H7 (cell line): Measurements from ENCODE around the gene ENG. TPM values are rescaled to one million over a fixed set of nuclear protein-coding genes. Genes with fewer than 3 reads are reported as not detected.

ENCODE experiments used
- DNase-seq: peaks from one replicate; pipeline ENCODE4 v3.0.0; 2012
- H3K27me3 ChIP-seq: 2 replicates; pipeline ENCODE4 v1.6.0; 2011; ENCODE audit warnings: mild to moderate bottlenecking, low read length; ENCODE audit not compliant: control insufficient read depth, insufficient read depth
- H3K36me3 ChIP-seq: replicated peaks from 2 replicates; pipeline ENCODE4 v1.5.1; 2011; ENCODE audit warnings: low read length; ENCODE audit not compliant: control insufficient read depth, insufficient read depth
- H3K4me3 ChIP-seq: 2 replicates; pipeline ENCODE4 v1.5.1; 2011; ENCODE audit warnings: low read depth, mild to moderate bottlenecking, control low read depth, low read length, moderate library complexity; ENCODE audit not compliant: insufficient read depth
- total RNA-seq: library from RNA; depleted of rRNA; stranded (reverse); fragments of >200 nt; shearing (Covaris generic); gene quantifications from 2 replicates; pipeline ENCODE4 v1.2.3, GENCODE V29; 2014

The ENG gene
- total RNA-seq, 1 experiment from 2014 or later, result 1.8 TPM

DNA sequence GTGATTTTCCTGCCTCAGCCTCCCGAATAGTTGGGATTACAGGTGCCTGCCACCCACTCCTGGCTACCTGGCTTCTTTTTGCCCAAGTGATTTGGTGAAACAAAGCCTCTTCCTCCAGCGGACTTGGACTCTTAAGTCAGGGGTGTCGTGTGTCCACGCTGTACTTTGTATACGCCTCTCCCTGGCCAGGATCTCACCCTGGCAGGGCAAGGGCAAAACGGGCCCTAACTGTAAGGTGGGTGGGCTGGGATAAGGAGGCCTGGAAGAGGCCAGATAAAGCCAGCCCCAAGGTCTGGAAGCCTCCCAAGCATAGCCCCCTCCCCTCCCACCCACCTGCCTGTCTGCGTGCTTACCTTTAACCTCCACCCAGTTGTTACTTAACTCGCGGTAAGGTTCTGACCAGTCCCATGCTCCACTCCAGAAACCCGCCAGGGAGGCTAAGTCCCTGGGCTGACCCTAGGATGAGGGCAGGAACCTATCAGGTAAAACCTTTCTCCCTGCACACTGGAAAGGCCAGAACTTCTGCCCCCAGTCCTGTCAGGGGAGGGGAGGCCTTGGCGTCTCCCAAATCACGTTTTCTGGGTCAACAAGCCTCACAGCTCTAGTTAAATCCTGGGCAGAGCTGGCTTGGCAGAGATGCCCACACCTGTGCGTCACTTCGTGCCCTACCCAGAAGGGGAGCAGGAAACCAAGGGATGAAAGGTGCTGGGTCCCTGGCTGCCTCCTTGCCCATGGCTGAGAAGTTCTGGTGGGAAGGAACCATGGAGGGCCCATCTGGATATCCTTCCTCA, 60.3 kb downstream of the ENG start:
- peak; percentile 31 for DNase-seq
- no peak overlapping the region for H3K4me3 ChIP-seq

GRCh38 chr9:127793093-127793708, 61.3 kb downstream of the ENG start:
- DNase-seq, result peak; percentile 25
- no peaks in the 10 kb centered on the region for H3K27me3 ChIP-seq
- H3K4me3 ChIP-seq, result no peak overlapping the region
- H3K36me3 ChIP-seq, result peaks cover 33% of the 10 kb centered on the region

More for the DNA sequence above, 60.3 kb downstream of the ENG start:
- Histone ChIP-seq H3K36me3 (peaks cover 23% of the 10 kb centered on the region), H3K27me3 (no peaks in the 10 kb centered on the region)

GRCh38 chr9:127792417-127793031, 61.9 kb downstream of the ENG start:
- Histone ChIP-seq H3K36me3 (peaks cover 40% of the 10 kb centered on the region), H3K27me3 (no peaks in the 10 kb centered on the region), H3K4me3 (no peak overlapping the region)
- peak; percentile 13 for DNase-seq

DNA sequence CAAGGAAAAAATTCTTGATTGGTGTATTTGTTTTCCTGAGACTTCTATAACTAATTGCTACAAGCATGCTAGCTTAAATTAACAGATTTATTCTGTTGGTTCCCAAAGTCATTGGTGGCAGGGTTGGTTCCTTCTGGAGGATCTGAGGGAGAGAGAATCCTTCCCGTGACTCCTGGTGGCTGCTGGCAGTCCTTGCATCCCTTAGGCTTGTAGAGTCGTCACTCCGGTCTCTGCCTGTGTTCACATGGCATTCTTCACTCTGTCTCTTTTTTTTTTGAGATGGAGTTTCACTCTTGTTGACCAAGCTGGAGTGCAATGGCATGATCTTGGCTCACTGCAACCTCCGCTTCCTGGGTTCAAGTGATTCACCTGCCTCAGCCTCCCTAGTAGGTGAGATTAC, 63.4 kb downstream of the ENG start:
- H3K4me3 ChIP-seq, result no peak overlapping the region
- peak; percentile 32 for DNase-seq
- peaks cover 45% of the 10 kb centered on the region for H3K36me3 ChIP-seq
- no peaks in the 10 kb centered on the region for H3K27me3 ChIP-seq

DNA sequence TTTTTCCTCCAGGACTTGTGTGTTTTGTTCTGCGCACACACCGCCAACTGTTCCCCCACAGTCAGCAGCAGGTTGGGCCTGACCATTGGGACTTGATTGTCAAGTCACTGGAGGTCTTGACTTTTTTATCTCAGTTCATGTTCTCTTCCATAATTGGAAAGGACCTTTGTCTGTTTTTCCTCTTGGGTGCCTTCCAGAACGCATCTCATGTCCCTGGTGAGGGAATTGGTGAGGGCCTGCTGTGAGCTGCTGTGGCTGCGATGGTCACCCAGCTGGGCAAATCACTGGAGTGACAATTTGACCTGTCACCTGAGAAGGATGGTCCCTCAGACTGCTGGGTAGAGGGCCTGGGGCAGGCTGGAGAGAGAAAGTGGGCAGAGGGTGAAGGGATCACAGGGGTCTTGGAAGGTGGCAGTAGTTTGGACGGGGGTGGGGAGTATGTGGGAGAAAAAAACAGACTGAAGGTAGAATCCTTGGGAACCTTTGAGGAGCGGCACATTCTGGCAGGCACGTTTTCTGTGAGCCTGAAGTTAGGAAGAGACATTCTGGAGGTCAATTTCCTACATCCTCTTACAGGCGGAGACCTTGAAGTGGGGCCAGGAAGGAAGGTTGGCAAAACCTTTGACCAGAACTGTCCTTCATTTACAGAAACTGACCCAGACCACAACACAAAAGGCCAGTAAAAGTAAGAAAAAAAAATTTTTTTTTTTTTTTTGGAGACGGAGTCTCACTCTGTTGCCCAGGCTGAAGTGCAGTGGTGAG, 64.2 kb downstream of the ENG start:
- Histone ChIP-seq H3K36me3 (peaks cover 45% of the 10 kb centered on the region), H3K27me3 (no peaks in the 10 kb centered on the region), H3K4me3 (no peak overlapping the region)
- peak; percentile 22 for DNase-seq

DNA sequence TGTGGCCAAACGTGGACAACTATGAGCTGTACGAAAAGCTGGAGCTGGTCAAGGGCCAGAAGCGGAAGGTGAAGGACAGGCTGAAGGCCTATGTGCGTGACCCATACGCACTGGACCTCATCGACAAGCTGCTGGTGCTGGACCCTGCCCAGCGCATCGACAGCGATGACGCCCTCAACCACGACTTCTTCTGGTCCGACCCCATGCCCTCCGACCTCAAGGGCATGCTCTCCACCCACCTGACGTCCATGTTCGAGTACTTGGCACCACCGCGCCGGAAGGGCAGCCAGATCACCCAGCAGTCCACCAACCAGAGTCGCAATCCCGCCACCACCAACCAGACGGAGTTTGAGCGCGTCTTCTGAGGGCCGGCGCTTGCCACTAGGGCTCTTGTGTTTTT, 65.3 kb downstream of the ENG start:
- no peaks in the 10 kb centered on the region for H3K27me3 ChIP-seq
- H3K36me3 ChIP-seq, result peaks cover 45% of the 10 kb centered on the region
- DNase-seq, result peak; percentile 23
- H3K4me3 ChIP-seq, result no peak overlapping the region

- Histone ChIP-seq H3K4me3 (no peak overlapping the region), H3K36me3 (peaks cover 45% of the 10 kb centered on the region), H3K27me3 (no peaks in the 10 kb centered on the region)
- peak; percentile 44 for DNase-seq
Observed at GRCh38 chr9:127788337-127789011, 66.0 kb downstream of the ENG start.

DNA sequence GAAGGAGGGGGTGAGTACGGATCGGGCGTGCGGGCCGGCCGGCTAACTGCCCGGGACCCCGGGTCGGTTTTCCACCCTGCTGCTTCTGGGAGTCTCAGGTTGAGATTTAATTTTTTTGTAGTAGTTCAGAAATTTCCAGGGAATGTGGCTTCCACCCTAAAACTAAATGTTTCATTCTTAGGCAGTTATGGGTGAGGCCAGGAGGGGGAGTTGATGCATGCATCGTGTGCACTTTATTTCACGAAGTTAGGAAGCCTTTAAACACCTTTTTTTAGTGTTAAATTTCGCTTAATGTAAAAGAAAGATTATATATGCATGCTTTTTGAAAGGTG, 67.7 kb downstream of the ENG start:
- H3K27me3 ChIP-seq, result no peaks in the 10 kb centered on the region
- H3K36me3 ChIP-seq, result peaks cover 41% of the 10 kb centered on the region

DNA sequence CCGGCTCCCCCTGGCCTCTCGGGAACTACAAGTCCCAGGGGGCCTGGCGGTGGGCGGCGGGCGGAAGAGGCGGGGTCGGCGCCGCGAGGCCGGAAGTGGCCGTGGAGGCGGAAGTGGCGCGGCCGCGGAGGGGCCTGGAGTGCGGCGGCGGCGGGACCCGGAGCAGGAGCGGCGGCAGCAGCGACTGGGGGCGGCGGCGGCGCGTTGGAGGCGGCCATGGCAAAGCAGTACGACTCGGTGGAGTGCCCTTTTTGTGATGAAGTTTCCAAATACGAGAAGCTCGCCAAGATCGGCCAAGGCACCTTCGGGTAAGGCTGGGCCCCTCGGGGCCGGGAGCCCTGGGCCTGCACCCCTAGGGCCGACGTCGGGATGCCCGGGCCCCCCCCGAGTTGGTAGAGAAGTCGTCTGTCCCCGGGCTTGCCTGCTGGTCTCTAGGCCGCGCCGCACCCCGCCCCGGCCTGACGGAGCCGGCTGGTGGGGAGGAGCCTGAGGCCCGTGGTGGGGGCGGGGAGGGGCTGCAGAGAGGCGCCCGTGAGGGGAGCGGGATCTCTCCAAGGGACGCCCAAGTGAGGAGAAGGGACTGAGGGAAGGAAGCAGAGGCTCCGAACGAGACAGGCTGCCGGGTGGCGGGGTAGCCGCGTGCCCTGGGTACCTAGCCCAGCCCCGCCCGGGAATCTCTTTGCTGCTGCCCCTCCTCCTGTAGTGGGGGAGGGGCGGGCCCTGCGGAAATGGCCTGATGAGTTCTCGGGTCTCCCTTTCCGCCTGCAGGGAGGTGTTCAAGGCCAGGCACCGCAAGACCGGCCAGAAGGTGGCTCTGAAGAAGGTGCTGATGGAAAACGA, 68.3 kb downstream of the ENG start, which contains the start of gene CDK9:
TSS of gene CDK9 (plus strand) at position 102 of the 840 bp plus-strand sequence. CDS start at position 217, 115 bp downstream.
- Histone ChIP-seq H3K27me3 (no peaks in the 10 kb centered on the region), H3K4me3 (peak within 1 kb of the TSS; percentile 99)
- DNase-seq, result peak; percentile 99

More for the DNA sequence above, 67.7 kb downstream of the ENG start:
- DNase-seq, result no peak
- peak overlapping the region; percentile 99 for H3K4me3 ChIP-seq

DNA sequence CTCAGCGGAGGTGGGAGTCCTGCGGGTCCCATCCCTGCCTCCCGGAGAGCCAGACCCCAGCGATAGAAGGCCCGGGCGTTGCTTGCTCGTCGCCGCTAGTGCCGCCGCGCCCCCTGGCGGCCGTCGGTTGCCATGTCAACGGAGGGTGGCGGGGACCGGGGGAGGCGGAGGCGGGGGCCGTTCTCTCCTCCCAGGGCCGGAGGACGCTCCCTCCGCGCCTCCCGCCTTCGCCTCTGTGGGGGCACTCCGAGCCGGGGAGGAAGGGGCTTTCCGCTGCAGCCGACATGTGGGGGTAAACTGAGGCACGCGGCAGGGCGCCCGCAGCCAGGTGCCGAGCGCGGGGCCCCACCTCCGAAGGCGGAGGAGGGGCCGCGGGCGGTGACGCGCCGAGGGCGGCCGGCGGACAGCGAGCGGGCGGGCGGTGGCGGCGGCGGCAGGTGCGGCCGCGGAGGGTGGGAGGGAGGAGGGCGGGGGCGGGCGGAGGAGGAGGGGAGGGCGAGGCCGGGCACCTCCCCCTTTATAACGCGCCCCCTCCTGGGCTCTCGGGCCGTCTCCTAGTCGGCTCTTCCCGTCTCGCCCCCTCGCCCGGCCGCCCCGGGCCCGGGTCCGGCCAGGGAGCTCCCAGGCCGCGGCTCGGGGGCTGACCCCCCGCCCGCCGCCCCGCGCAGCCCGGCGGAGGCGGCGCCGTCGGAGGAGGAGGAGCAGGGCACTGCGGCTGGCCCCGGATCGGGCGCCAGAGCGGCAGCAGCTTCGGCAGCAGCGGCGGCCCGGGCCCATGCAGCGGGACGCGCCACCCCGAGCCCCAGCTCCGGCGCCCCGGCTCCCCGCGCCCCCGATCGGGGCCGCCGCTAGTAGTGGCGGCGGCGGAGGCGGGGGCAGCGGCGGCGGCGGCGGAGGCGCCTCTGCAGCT, 69.2 kb downstream of the ENG start:
- no peaks in the 10 kb centered on the region for H3K27me3 ChIP-seq
- peak overlapping the region; percentile 58 for H3K4me3 ChIP-seq
- peaks cover 32% of the 10 kb centered on the region for H3K36me3 ChIP-seq
- peak; percentile 99 for DNase-seq

More for the DNA sequence above, 68.3 kb downstream of the ENG start, which contains the start of gene CDK9:
- H3K36me3 ChIP-seq, result peaks cover 39% of the 10 kb centered on the region

- Histone ChIP-seq H3K4me3 (no peak overlapping the region), H3K36me3 (peaks cover 13% of the 10 kb centered on the region), H3K27me3 (no peaks in the 10 kb centered on the region)
- peak; percentile 66 for DNase-seq
Observed at GRCh38 chr9:127783111-127784008, 71.1 kb downstream of the ENG start.

DNA sequence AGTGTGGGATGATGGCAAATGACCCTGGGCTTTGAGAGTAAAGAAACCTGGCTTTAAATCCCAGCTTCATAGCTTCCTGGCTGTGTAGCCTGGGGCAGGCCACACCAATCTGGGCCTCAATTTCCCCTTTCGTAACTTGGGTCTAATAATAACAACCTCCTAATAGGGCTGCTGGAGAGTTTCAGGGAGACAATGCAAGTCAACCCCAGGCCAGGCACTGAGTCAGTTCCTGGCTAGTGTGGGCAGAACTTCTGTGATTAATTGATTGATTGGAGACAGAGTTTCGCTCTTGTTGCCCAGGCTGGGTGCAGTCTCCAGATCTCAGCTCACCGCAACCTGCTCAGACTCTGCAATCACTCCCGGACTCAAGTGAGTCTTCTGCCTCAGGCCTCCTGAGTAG, 72.7 kb downstream of the ENG start:
- no peak for DNase-seq
- H3K4me3 ChIP-seq, result no peak overlapping the region
- H3K27me3 ChIP-seq, result no peaks in the 10 kb centered on the region
- no peaks in the 10 kb centered on the region for H3K36me3 ChIP-seq
